Activated CD4-positive, alpha-beta T cell treated with anti-CD3 and anti-CD28 coated beads for 36 hours (primary cell): Measurements from ENCODE around the gene KCNT2. TPM values are rescaled to one million over a fixed set of nuclear protein-coding genes. Genes with fewer than 3 reads are reported as not detected.
A peak's percentile ranks its signal among the peaks of the same experiment; 100 is the strongest.

Experiments used
- ATAC-seq: fragments of 200-7000 bp; cut with Tn5 transposase; one replicate; pipeline ENCODE4 v1.10.0; 2021; ENCODE audit warnings: mild to moderate bottlenecking, moderate library complexity
- CTCF ChIA-PET: fragments of 350-600 bp; sonication (Branson Sonifier 250); formaldehyde crosslinking; loops from one replicate; lab custom pipeline; 2021; ENCODE audit warnings: antibody characterized with exemption; lab: Charles Lee
- POLR2A ChIA-PET: fragments of 350-600 bp; sonication (Branson Sonifier 250); formaldehyde crosslinking; loops from one replicate; lab custom pipeline; 2021; ENCODE audit warnings: antibody characterized with exemption, inconsistent platforms; lab: Charles Lee
- DNase-seq: peaks from one replicate; pipeline ENCODE4 v3.0.0-alpha.2; 2020
- H3K27ac Mint-ChIP-seq: one replicate; pipeline ENCODE4 v1.8.0; 2021; ENCODE audit warnings: mixed read lengths
- H3K27me3 Mint-ChIP-seq: one replicate; pipeline ENCODE4 v1.8.0; 2021; ENCODE audit warnings: mixed read lengths
- H3K36me3 Mint-ChIP-seq: one replicate; pipeline ENCODE4 v1.8.0; 2021; ENCODE audit warnings: low read depth, mixed read lengths
- H3K4me1 Mint-ChIP-seq: one replicate; pipeline ENCODE4 v1.8.0; 2021; ENCODE audit warnings: mixed read lengths
- H3K4me3 Mint-ChIP-seq: one replicate; pipeline ENCODE4 v1.8.0; 2021; ENCODE audit warnings: mild to moderate bottlenecking, moderate library complexity, mixed read lengths
- H3K9me3 Mint-ChIP-seq: one replicate; pipeline ENCODE4 v1.8.0; 2021; ENCODE audit warnings: low read depth, mixed read lengths
- intact Hi-C, 2 experiments: fragments of 100-400 bp; cut with DNase I in 1 of 2; cut with micrococcal nuclease in 1 of 2; formaldehyde crosslinking; loops; one replicate each; pipeline versions ENCODE4 v1.14.2 to v1.15.1; 2022 to 2024; cut with DNase I, micrococcal nuclease
- total RNA-seq, 2 experiments: library from RNA; stranded (reverse); gene quantifications; one replicate each; pipeline ENCODE4 v1.2.3, GENCODE V29; 2021

The KCNT2 gene
- total RNA-seq, 2 experiments from 2014 or later, result 0.05 to 0.09 TPM

- DNase-seq (no peak), ATAC-seq (no peak)
- intact Hi-C loops, result loop anchor here in 1 of 2 experiments (5.0 kb wide), 1 partner anchor 307 kb away; no protein-coding TSS in a partner anchor
- H3K4me3 Mint-ChIP-seq, result no peak overlapping the region
- no peaks in the 10 kb centered on the region for H3K36me3 Mint-ChIP-seq
- no peaks in the 10 kb centered on the region for H3K27me3 Mint-ChIP-seq
- no peaks in the 10 kb centered on the region for H3K9me3 Mint-ChIP-seq
- H3K4me1 Mint-ChIP-seq, result no peaks in the 10 kb centered on the region
- CTCF ChIA-PET, result interaction anchor here (1.5 to 2.3 kb wide), 2 partner anchors 11 to 17 kb away, joined by 4 to 10 read pairs; no protein-coding TSS in a partner anchor
- POLR2A ChIA-PET, result no interaction called here
- no peak overlapping the region for H3K27ac Mint-ChIP-seq
These were observed 252.9 kb downstream of the KCNT2 start for GRCh38 chr1:196355206-196355786.

GRCh38 chr1:196344453-196344852 lies 263.8 kb downstream of the KCNT2 start:
- ChIA-PET CTCF (interaction anchor here (1.1 to 1.4 kb wide), 2 partner anchors 12 to 20 kb away, joined by 3 to 4 read pairs; no protein-coding TSS in a partner anchor), POLR2A (no interaction called here)
- no peak for DNase-seq
- ATAC-seq, result no peak
- Mint-ChIP-seq H3K4me1 (no peaks in the 10 kb centered on the region), H3K36me3 (no peaks in the 10 kb centered on the region), H3K27ac (no peak overlapping the region), H3K27me3 (no peaks in the 10 kb centered on the region), H3K9me3 (no peaks in the 10 kb centered on the region), H3K4me3 (no peak overlapping the region)
- intact Hi-C loops, result no loop called here

GRCh38 chr1:196324345-196324744 lies 283.9 kb downstream of the KCNT2 start:
- intact Hi-C loops, result no loop called here
- ChIA-PET CTCF (no interaction called here), POLR2A (no interaction called here)
- Mint-ChIP-seq H3K4me3 (no peak overlapping the region), H3K27me3 (no peaks in the 10 kb centered on the region), H3K4me1 (no peaks in the 10 kb centered on the region), H3K36me3 (no peaks in the 10 kb centered on the region), H3K27ac (no peak overlapping the region), H3K9me3 (no peaks in the 10 kb centered on the region)
- ATAC-seq (no peak), DNase-seq (no peak)

- H3K4me1 Mint-ChIP-seq, result no peaks in the 10 kb centered on the region
- CTCF ChIA-PET, result interaction anchor here (1.7 kb wide), 1 partner anchor 13 kb away, joined by 4 read pairs; no protein-coding TSS in a partner anchor
These were observed 284.4 kb downstream of the KCNT2 start for GRCh38 chr1:196323869-196324268.

GRCh38 chr1:196319301-196319700 lies 288.9 kb downstream of the KCNT2 start:
- no peak overlapping the region for H3K4me3 Mint-ChIP-seq
- H3K36me3 Mint-ChIP-seq, result no peaks in the 10 kb centered on the region
- peaks cover 1% of the 10 kb centered on the region for H3K27me3 Mint-ChIP-seq
- H3K27ac Mint-ChIP-seq, result no peak overlapping the region
- no peaks in the 10 kb centered on the region for H3K9me3 Mint-ChIP-seq
- no peaks in the 10 kb centered on the region for H3K4me1 Mint-ChIP-seq
- ATAC-seq (no peak), DNase-seq (no peak)
- ChIA-PET CTCF (no interaction called here), POLR2A (no interaction called here)
- intact Hi-C loops, result loop anchor here in 1 of 2 experiments (5.0 kb wide), 1 partner anchor 343 kb away; no protein-coding TSS in a partner anchor

More at GRCh38 chr1:196323869-196324268, 284.4 kb downstream of the KCNT2 start:
- intact Hi-C loops, result no loop called here
- ATAC-seq (no peak), DNase-seq (no peak)
- POLR2A ChIA-PET, result no interaction called here
- H3K27ac Mint-ChIP-seq, result no peak overlapping the region
- no peaks in the 10 kb centered on the region for H3K9me3 Mint-ChIP-seq
- H3K4me3 Mint-ChIP-seq, result no peak overlapping the region
- no peaks in the 10 kb centered on the region for H3K27me3 Mint-ChIP-seq
- no peaks in the 10 kb centered on the region for H3K36me3 Mint-ChIP-seq

GRCh38 chr1:196317535-196318522 lies 290.4 kb downstream of the KCNT2 start:
- intact Hi-C loops, result loop anchor here in 1 of 2 experiments (5.0 kb wide), 1 partner anchor 344 kb away; no protein-coding TSS in a partner anchor
- CTCF ChIA-PET, result interaction anchor here (0.6 kb wide), 1 partner anchor 11 kb away, joined by 3 read pairs; no protein-coding TSS in a partner anchor

GRCh38 chr1:196312739-196313138 lies 295.5 kb downstream of the KCNT2 start:
- peaks cover 1% of the 10 kb centered on the region for H3K27me3 Mint-ChIP-seq
- no peaks in the 10 kb centered on the region for H3K36me3 Mint-ChIP-seq
- no peaks in the 10 kb centered on the region for H3K9me3 Mint-ChIP-seq
- intact Hi-C loops, result no loop called here
- H3K4me1 Mint-ChIP-seq, result no peaks in the 10 kb centered on the region
- no peak for DNase-seq
- H3K4me3 Mint-ChIP-seq, result no peak overlapping the region
- no peak overlapping the region for H3K27ac Mint-ChIP-seq
- POLR2A ChIA-PET, result no interaction called here
- CTCF ChIA-PET, result no interaction called here
- no peak for ATAC-seq

More at GRCh38 chr1:196317535-196318522, 290.4 kb downstream of the KCNT2 start:
- peaks cover 1% of the 10 kb centered on the region for H3K27me3 Mint-ChIP-seq
- no peaks in the 10 kb centered on the region for H3K4me1 Mint-ChIP-seq
- H3K9me3 Mint-ChIP-seq, result no peaks in the 10 kb centered on the region
- peak; percentile 6 for DNase-seq
- no peak overlapping the region for H3K27ac Mint-ChIP-seq
- POLR2A ChIA-PET, result no interaction called here
- H3K36me3 Mint-ChIP-seq, result no peaks in the 10 kb centered on the region
- no peak overlapping the region for H3K4me3 Mint-ChIP-seq
- no peak for ATAC-seq

- H3K4me1 Mint-ChIP-seq, result no peaks in the 10 kb centered on the region
- H3K9me3 Mint-ChIP-seq, result no peaks in the 10 kb centered on the region
- ChIA-PET POLR2A (no interaction called here), CTCF (interaction anchor here (1.9 kb wide), 1 partner anchor 160 kb away, joined by 7 read pairs; no protein-coding TSS in a partner anchor)
- H3K36me3 Mint-ChIP-seq, result no peaks in the 10 kb centered on the region
- intact Hi-C loops, result loop anchor here in 1 of 2 experiments (5.0 kb wide), 1 partner anchor 162 kb away; no protein-coding TSS in a partner anchor
- no peaks in the 10 kb centered on the region for H3K27me3 Mint-ChIP-seq
- no peak for DNase-seq
- H3K4me3 Mint-ChIP-seq, result no peak overlapping the region
- ATAC-seq, result no peak
- no peak overlapping the region for H3K27ac Mint-ChIP-seq
These were observed 298.9 kb downstream of the KCNT2 start for GRCh38 chr1:196309386-196309785.

GRCh38 chr1:196308176-196308575 lies 300.1 kb downstream of the KCNT2 start:
- no peak for DNase-seq
- intact Hi-C loops, result loop anchor here in 1 of 2 experiments (5.0 kb wide), 1 partner anchor 161 kb away; no protein-coding TSS in a partner anchor
- H3K27me3 Mint-ChIP-seq, result no peaks in the 10 kb centered on the region
- ChIA-PET CTCF (no interaction called here), POLR2A (no interaction called here)
- no peak overlapping the region for H3K4me3 Mint-ChIP-seq
- H3K36me3 Mint-ChIP-seq, result no peaks in the 10 kb centered on the region
- no peaks in the 10 kb centered on the region for H3K4me1 Mint-ChIP-seq
- H3K9me3 Mint-ChIP-seq, result no peaks in the 10 kb centered on the region
- H3K27ac Mint-ChIP-seq, result no peak overlapping the region
- ATAC-seq, result no peak

- CTCF ChIA-PET, result no interaction called here
These were observed 301.8 kb downstream of the KCNT2 start for GRCh38 chr1:196306421-196306820.

GRCh38 chr1:196305216-196305615 lies 303.0 kb downstream of the KCNT2 start:
- no peak overlapping the region for H3K4me3 Mint-ChIP-seq
- intact Hi-C loops, result loop anchor here in 1 of 2 experiments (5.0 kb wide), 1 partner anchor 158 kb away; no protein-coding TSS in a partner anchor
- DNase-seq (no peak), ATAC-seq (no peak)
- POLR2A ChIA-PET, result no interaction called here
- no peaks in the 10 kb centered on the region for H3K36me3 Mint-ChIP-seq
- H3K4me1 Mint-ChIP-seq, result no peaks in the 10 kb centered on the region
- no peaks in the 10 kb centered on the region for H3K9me3 Mint-ChIP-seq
- no peak overlapping the region for H3K27ac Mint-ChIP-seq
- CTCF ChIA-PET, result no interaction called here
- no peaks in the 10 kb centered on the region for H3K27me3 Mint-ChIP-seq

More at GRCh38 chr1:196306421-196306820, 301.8 kb downstream of the KCNT2 start:
- no peak overlapping the region for H3K27ac Mint-ChIP-seq
- H3K4me1 Mint-ChIP-seq, result no peaks in the 10 kb centered on the region
- H3K36me3 Mint-ChIP-seq, result no peaks in the 10 kb centered on the region
- intact Hi-C loops, result loop anchor here in 1 of 2 experiments (5.0 kb wide), 1 partner anchor 159 kb away; no protein-coding TSS in a partner anchor
- no peaks in the 10 kb centered on the region for H3K27me3 Mint-ChIP-seq
- H3K4me3 Mint-ChIP-seq, result no peak overlapping the region
- ATAC-seq (no peak), DNase-seq (no peak)
- no peaks in the 10 kb centered on the region for H3K9me3 Mint-ChIP-seq
- POLR2A ChIA-PET, result no interaction called here
